Lower leg skin (tissue), 4 donors: ENCODE results near the gene KEAP1. TPM values are rescaled to one million over a fixed set of nuclear protein-coding genes. Genes with fewer than 3 reads are reported as not detected.

ENCODE experiments used
- DNase-seq, 2 donors: peaks; one replicate each; pipeline ENCODE4 v3.0.0-alpha.2; 2019; ENCODE audit warnings: low spot score in 2 of 2
- H3K4me3 ChIP-seq: fragments of 200-600 bp; sonication (generic); 2 replicates; pipeline ENCODE4 v1.5.1; 2017; ENCODE audit warnings: mild to moderate bottlenecking, low read depth; ENCODE audit not compliant: poor library complexity, severe bottlenecking
- CTCF ChIP-seq, 3 donors: fragments of 450-650 bp; IDR thresholded peaks; one replicate each; pipeline ENCODE4 v1.5.1; 2016; ENCODE audit warnings: antibody characterized with exemption in 3 of 3, mild to moderate bottlenecking in 3 of 3, moderate library complexity in 2 of 3
- POLR2A ChIP-seq, 2 donors: fragments of 450-650 bp; IDR thresholded peaks; one replicate each; pipeline ENCODE4 v1.6.1; 2016 to 2017; ENCODE audit warnings: antibody characterized with exemption in 2 of 2, mild to moderate bottlenecking in 1 of 2, moderate library complexity in 1 of 2
- WGBS, 2 donors: methylation state at CpG; one replicate each; pipeline ENCODE4 v1.1.5; 2018; 5-methylcytosine and 5-hydroxymethylcytosine counted together
- intact Hi-C: fragments of 100-400 bp; cut with DNase I; formaldehyde crosslinking; loops from one replicate; pipeline ENCODE4 v1.15.0; 2023; ENCODE audit warnings: low total_unique reads
- microRNA counts, 2 donors: library from miRNA; unstranded; fragments of <30 nt; microRNA quantifications; one replicate each; lab custom pipeline; 2016
- microRNA-seq, 2 donors: library from miRNA; unstranded; fragments of <30 nt; microRNA quantifications; one replicate each; pipeline ENCODE4, GENCODE V29; 2016; ENCODE audit warnings: borderline replicate concordance in 2 of 2, borderline number of aligned reads in 1 of 2
- total RNA-seq, 4 donors: library from RNA; depleted of rRNA; stranded (reverse); fragments of >200 nt; gene quantifications; one replicate each; pipeline ENCODE4 v1.1.0, GENCODE V29; 2016

KEAP1 gene
- total RNA-seq, 4 donors from 2014 or later = 81.6 to 102 (median 89.0) TPM

- 77 to 89% methylated on average over 5 of the region's 5 CpGs for WGBS, 2 donors
- H3K4me3 ChIP-seq = no peak overlapping the region
- no peak for DNase-seq
- TF ChIP-seq POLR2A (IDR thresholded peaks at IDR 0.05) (no peak), CTCF (IDR thresholded peaks at IDR 0.05) (no peak)
- intact Hi-C loops = no loop called here
Measured at GRCh38 chr19:10439588-10439987, 63.6 kb downstream of the KEAP1 start.

MicroRNA genes within 50 kb of the gene (microRNA counts, 767-probe panel; counts per million panel counts)
- microRNA hsa-miR-1238 (lab: Ali Mortazavi, UCI) = 0 to 358 counts per million in 2 donors

Small RNA genes lying within 50 kb of the gene (microRNA-seq; reads per million reads assigned to microRNA genes)
- gene MIR1238 = 0 reads per million in 2 donors

Other genes with a start within 250 kb of the KEAP1 start
- gene ICAM1, start 232.2 kb downstream of the KEAP1 start, total RNA-seq = 10 to 100 TPM in 1 of 4 donors, 1 to 10 TPM in 3; 5.1 to 19.0 (median 6.7) TPM
- under 1 TPM in 1 of 4 donors, not detected in 3; 0.38 TPM for gene ICAM4, start 216.4 kb downstream of the KEAP1 start, total RNA-seq
- under 1 TPM in 2 of 4 donors, not detected in 2; 0.13 to 0.20 TPM for gene ICAM5, start 213.4 kb downstream of the KEAP1 start, total RNA-seq
- gene ZGLP1, start 193.5 kb downstream of the KEAP1 start, total RNA-seq = 1 to 10 TPM in 3 of 4 donors, not detected in 1; 2.2 to 3.8 (median 2.8) TPM
- 10 to 100 TPM; 10.3 to 20.7 (median 18.2) TPM for gene FDX2, start 187.3 kb downstream of the KEAP1 start, total RNA-seq
- gene RAVER1, start 169.8 kb downstream of the KEAP1 start, total RNA-seq = 10 to 100 TPM; 14.2 to 22.5 (median 19.2) TPM
- 10 to 100 TPM in 1 of 4 donors, 1 to 10 TPM in 3; 3.8 to 10.2 (median 5.1) TPM for gene ICAM3, start 163.7 kb downstream of the KEAP1 start, total RNA-seq
- 100 to 1,000 TPM in 1 of 4 donors, 10 to 100 TPM in 3; 48.2 to 115 (median 64.8) TPM for gene TYK2, start 122.8 kb downstream of the KEAP1 start, total RNA-seq
- gene CDC37, start 99.8 kb downstream of the KEAP1 start, total RNA-seq = 100 to 1,000 TPM in 3 of 4 donors, 10 to 100 TPM in 1; 92.8 to 142 (median 120) TPM
- gene PDE4A, start 82.8 kb downstream of the KEAP1 start, total RNA-seq = 1 to 10 TPM; 4.1 to 6.8 (median 5.7) TPM
- gene S1PR5, start 14.1 kb upstream of the KEAP1 start, total RNA-seq = 10 to 100 TPM; 34.9 to 64.0 (median 42.3) TPM
- gene ATG4D, start 40.5 kb upstream of the KEAP1 start, total RNA-seq = 100 to 1,000 TPM in 1 of 4 donors, 10 to 100 TPM in 3; 58.5 to 106 (median 71.4) TPM
- 10 to 100 TPM; 23.8 to 59.3 (median 29.4) TPM for gene KRI1, start 62.7 kb upstream of the KEAP1 start, total RNA-seq
- gene CDKN2D, start 65.6 kb upstream of the KEAP1 start, total RNA-seq = 10 to 100 TPM; 11.4 to 14.8 (median 12.8) TPM
- 10 to 100 TPM; 61.3 to 70.3 (median 63.8) TPM for gene AP1M2, start 84.0 kb upstream of the KEAP1 start, total RNA-seq
- gene SLC44A2, start 122.2 kb upstream of the KEAP1 start, total RNA-seq = 100 to 1,000 TPM; 100 to 180 (median 129) TPM
- gene ILF3, start 151.0 kb upstream of the KEAP1 start, total RNA-seq = 100 to 1,000 TPM in 2 of 4 donors, 10 to 100 TPM in 2; 71.8 to 122 (median 97.3) TPM
- 10 to 100 TPM; 25.1 to 33.7 (median 31.0) TPM for gene QTRT1, start 198.1 kb upstream of the KEAP1 start, total RNA-seq
- gene DNM2, start 214.7 kb upstream of the KEAP1 start, total RNA-seq = 100 to 1,000 TPM; 182 to 245 (median 218) TPM